ENCODE data around the gene VIPAS39.

VIPAS39 gene
- total RNA-seq: 15.5 to 35.0 (median 27.3) reads per million in 17 experiments

- DNase-seq: peak; percentile 97 to 99 (median 98)
These were observed at the start of gene VIPAS39, which contains the start of gene AHSA1 for GRCh38 chr14:77457522-77458248. VIPAS39 (minus strand) TSS chr14:77457601; CDS start chr14:77454102, 3,499 bp downstream. AHSA1 (plus strand) TSS chr14:77458093; CDS start chr14:77458190, 97 bp downstream.

- no peak for DNase-seq
These were observed 47.6 kb upstream of the VIPAS39 start for GRCh38 chr14:77505031-77505430.

GRCh38 chr14:77503138-77503537 is 45.7 kb upstream of the VIPAS39 start:
- no peak for DNase-seq

GRCh38 chr14:77502109-77502782 is 44.8 kb upstream of the VIPAS39 start:
- no peak for DNase-seq

- peak in 2 of 4 experiments; percentile 16 to 23 for DNase-seq
These were observed 41.7 kb upstream of the VIPAS39 start for GRCh38 chr14:77498984-77499527.

- DNase-seq: peak; percentile 15 to 65 (median 49)
These were observed 40.9 kb upstream of the VIPAS39 start, which contains the start of gene ISM2 for GRCh38 chr14:77498120-77498979. ISM2 (minus strand) TSS chr14:77498816; CDS start chr14:77498793, 23 bp downstream.

- DNase-seq: no peak
These were observed 37.9 kb upstream of the VIPAS39 start for GRCh38 chr14:77495334-77495733.

- DNase-seq: no peak
These were observed 33.7 kb upstream of the VIPAS39 start for GRCh38 chr14:77491056-77491455.

- no peak for DNase-seq
These were observed 33.1 kb upstream of the VIPAS39 start for GRCh38 chr14:77490347-77490986.

- no peak for DNase-seq
These were observed 31.6 kb upstream of the VIPAS39 start for GRCh38 chr14:77489041-77489440.

GRCh38 chr14:77488558-77488957 is 31.2 kb upstream of the VIPAS39 start:
- DNase-seq: no peak

GRCh38 chr14:77485901-77486678 is 28.7 kb upstream of the VIPAS39 start:
- no peak for DNase-seq

- DNase-seq: no peak
These were observed 27.9 kb upstream of the VIPAS39 start for GRCh38 chr14:77485256-77485655.

- no peak for DNase-seq
These were observed 25.0 kb upstream of the VIPAS39 start for GRCh38 chr14:77482422-77482821.

GRCh38 chr14:77478796-77479195 is 21.4 kb upstream of the VIPAS39 start:
- DNase-seq: peak in 1 of 4 experiments; percentile 14

GRCh38 chr14:77478029-77478428 is 20.6 kb upstream of the VIPAS39 start:
- no peak for DNase-seq

GRCh38 chr14:77475432-77476115 is 18.2 kb upstream of the VIPAS39 start:
- no peak for DNase-seq

- DNase-seq: no peak
These were observed 17.2 kb upstream of the VIPAS39 start for GRCh38 chr14:77474479-77475177.

GRCh38 chr14:77473921-77474320 is 16.5 kb upstream of the VIPAS39 start:
- no peak for DNase-seq
